Neural crest cell (in vitro differentiated cells): ENCODE measurements around the gene CADM1. TPM values are rescaled to one million over a fixed set of nuclear protein-coding genes. Genes with fewer than 3 reads are reported as not detected.

Experiments
- DNase-seq: peaks from one replicate; pipeline ENCODE4 v3.0.0; 2021; ENCODE audit warnings: low read depth, mixed read lengths, low spot score
- H3K27ac Mint-ChIP-seq: one replicate; pipeline ENCODE4 v1.8.0; 2021; ENCODE audit warnings: mild to moderate bottlenecking, mixed read lengths; ENCODE audit not compliant: unreplicated experiment
- H3K27me3 Mint-ChIP-seq: 2 replicates; pipeline ENCODE4 v1.8.0; 2021; ENCODE audit warnings: low read depth, mild to moderate bottlenecking, mixed read lengths
- H3K36me3 Mint-ChIP-seq: 2 replicates; pipeline ENCODE4 v1.8.0; 2021; ENCODE audit warnings: low read depth, mild to moderate bottlenecking, mixed read lengths
- H3K4me1 Mint-ChIP-seq: 2 replicates; pipeline ENCODE4 v1.8.0; 2021; ENCODE audit warnings: mixed read lengths
- H3K4me3 Mint-ChIP-seq: one replicate; pipeline ENCODE4 v1.8.0; 2021; ENCODE audit warnings: mild to moderate bottlenecking, mixed read lengths
- H3K9me3 Mint-ChIP-seq: 2 replicates; pipeline ENCODE4 v1.8.0; 2021; ENCODE audit warnings: mixed read lengths
- total RNA-seq: library from RNA; stranded (reverse); gene quantifications from 2 replicates; pipeline ENCODE4 v1.2.1, GENCODE V29; 2021
- TF ChIP-seq, protein P1 (sequence below): fragments of 200-600 bp; sonication (generic); conservative IDR thresholded peaks from 2 replicates; pipeline ENCODE4 v1.5.0; 2021; ENCODE audit warnings: antibody characterized with exemption, mild to moderate bottlenecking

Gene CADM1
- total RNA-seq, 1 donor from 2014 or later = 112 TPM

DNA sequence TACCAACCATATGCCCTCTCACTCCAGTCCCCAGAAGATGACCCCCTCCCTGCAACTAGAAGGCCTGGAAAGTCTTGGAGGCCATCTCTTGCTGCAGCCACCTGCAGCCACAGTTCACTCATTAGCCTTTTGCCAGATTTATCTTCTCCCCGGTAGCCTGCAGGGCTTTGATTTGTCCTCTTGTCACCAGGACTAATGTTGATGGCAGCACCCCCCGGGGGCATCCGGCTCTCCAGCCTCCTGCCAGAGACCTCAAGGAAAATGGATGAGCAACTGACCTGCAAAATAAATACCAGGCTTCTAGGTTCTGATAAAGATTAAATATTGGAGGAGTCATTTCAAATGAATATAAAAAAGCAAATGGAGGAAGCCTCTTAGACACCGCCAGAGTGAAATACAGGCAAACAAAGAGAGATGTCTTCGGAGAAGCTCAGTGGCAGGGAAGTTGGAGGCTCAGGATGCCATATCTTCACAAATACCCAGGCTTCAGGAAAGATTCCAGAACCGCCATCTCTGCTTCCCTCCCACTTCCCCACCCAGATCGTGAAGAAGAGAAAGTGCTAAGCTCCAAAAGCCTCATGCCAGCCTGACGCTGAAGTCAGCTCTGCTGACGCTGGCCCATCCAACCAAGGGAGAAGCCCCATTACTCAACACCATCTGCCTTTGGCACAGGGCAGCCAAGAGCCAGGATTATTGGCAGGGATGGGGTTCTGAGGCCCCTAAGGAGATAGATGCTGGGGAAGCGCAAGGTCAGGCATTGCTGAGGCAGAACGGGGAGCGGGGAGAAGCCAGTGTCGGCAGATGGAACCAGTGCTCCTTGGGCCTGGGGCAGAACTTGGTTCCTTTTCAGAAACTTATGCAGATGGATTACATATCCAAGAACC lies 362.7 kb downstream of the CADM1 start:
- Mint-ChIP-seq H3K9me3 (no peaks in the 10 kb centered on the region), H3K4me1 (no peaks in the 10 kb centered on the region), H3K27me3 (peaks cover 49% of the 10 kb centered on the region), H3K27ac (no peak overlapping the region), H3K4me3 (no peak overlapping the region), H3K36me3 (no peaks in the 10 kb centered on the region)
- no peak for DNase-seq
- TF ChIP-seq, protein P1, sequence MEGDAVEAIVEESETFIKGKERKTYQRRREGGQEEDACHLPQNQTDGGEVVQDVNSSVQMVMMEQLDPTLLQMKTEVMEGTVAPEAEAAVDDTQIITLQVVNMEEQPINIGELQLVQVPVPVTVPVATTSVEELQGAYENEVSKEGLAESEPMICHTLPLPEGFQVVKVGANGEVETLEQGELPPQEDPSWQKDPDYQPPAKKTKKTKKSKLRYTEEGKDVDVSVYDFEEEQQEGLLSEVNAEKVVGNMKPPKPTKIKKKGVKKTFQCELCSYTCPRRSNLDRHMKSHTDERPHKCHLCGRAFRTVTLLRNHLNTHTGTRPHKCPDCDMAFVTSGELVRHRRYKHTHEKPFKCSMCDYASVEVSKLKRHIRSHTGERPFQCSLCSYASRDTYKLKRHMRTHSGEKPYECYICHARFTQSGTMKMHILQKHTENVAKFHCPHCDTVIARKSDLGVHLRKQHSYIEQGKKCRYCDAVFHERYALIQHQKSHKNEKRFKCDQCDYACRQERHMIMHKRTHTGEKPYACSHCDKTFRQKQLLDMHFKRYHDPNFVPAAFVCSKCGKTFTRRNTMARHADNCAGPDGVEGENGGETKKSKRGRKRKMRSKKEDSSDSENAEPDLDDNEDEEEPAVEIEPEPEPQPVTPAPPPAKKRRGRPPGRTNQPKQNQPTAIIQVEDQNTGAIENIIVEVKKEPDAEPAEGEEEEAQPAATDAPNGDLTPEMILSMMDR = no peak

DNA sequence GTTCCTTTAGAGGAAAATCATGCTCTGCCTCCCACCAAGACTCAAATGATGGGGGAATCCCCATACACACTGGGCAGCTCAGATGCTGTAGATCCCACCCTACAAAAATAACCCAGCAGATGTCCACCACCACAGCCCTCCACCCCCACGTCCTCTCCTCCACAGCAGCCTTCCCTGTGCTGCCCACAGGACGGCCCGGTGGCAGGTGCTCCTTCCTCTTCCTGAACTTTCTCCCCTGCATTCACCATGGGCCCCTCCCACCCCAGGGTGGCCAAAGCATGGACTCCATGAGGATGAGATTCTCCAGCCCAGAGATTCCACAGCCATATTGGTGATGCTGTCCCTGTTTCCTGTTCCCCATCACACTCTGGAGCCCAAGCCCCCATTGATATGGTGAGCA lies 368.3 kb downstream of the CADM1 start:
- Mint-ChIP-seq H3K4me3 (no peak overlapping the region), H3K36me3 (no peaks in the 10 kb centered on the region), H3K27me3 (peaks cover 91% of the 10 kb centered on the region), H3K9me3 (no peaks in the 10 kb centered on the region), H3K27ac (no peak overlapping the region), H3K4me1 (no peaks in the 10 kb centered on the region)
- TF ChIP-seq, protein P1 = no peak
- no peak for DNase-seq

DNA sequence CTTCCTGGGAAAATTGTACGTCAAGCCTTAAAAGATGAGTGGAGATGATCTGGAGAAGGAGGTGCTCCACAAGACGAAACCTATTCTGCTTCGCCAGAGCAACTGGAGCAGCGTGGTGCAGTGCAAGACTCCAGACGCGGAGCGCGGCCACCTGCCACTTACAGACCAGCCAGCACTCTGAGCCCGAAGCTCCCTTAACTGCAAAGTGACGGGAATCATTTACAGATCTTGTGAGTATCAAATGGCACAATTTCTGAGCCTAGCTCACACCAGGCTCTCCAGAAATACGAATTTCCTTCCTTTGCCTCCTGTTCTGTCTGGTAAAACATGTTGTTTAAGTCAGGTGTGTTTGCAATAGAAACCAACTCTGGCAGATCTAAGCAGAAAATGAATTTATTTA lies 369.3 kb downstream of the CADM1 start:
- DNase-seq = no peak
- no peak overlapping the region for H3K27ac Mint-ChIP-seq
- H3K36me3 Mint-ChIP-seq = no peaks in the 10 kb centered on the region
- H3K27me3 Mint-ChIP-seq = peaks cover 85% of the 10 kb centered on the region
- TF ChIP-seq, protein P1 = no peak
- H3K4me3 Mint-ChIP-seq = no peak overlapping the region
- peaks cover 3% of the 10 kb centered on the region for H3K4me1 Mint-ChIP-seq
- no peaks in the 10 kb centered on the region for H3K9me3 Mint-ChIP-seq

DNA sequence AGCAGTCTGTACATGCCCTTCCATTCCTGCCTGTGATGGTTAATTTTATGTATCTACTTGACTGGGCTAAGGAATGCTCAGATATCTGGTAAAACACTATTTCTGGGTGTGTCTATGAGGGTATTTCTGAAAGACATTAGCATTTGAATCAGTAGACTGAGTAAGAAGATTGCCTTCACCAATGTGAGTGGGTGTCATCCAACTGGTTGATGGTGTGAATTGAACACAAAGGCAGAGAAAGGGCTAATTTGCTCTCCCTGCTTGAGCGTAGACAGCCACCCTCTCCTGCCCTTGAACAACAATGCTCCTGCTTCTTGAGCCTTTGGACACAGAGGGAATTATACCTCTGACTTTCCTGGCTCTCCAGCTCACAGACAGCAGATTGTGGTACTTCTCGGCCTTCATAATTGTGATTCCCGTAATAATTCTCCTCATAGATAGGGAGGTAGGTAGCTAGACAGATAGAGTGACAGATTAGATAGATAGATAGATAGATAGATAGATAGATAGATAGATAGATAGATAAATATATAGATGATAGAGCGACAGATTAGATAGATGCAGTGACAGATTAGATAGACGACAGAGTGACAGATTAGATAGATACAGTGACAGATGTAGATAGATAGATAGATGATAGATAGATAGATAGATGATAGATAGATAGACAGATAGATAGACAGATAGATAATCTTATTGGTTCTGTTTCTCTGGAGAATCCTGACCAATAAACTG lies 370.6 kb downstream of the CADM1 start:
- TF ChIP-seq, protein P1 = no peak
- no peak for DNase-seq
- H3K27ac Mint-ChIP-seq = no peak overlapping the region
- no peak overlapping the region for H3K4me3 Mint-ChIP-seq
- peaks cover 15% of the 10 kb centered on the region for H3K4me1 Mint-ChIP-seq
- no peaks in the 10 kb centered on the region for H3K36me3 Mint-ChIP-seq
- H3K27me3 Mint-ChIP-seq = peaks cover 86% of the 10 kb centered on the region
- H3K9me3 Mint-ChIP-seq = no peaks in the 10 kb centered on the region

DNA sequence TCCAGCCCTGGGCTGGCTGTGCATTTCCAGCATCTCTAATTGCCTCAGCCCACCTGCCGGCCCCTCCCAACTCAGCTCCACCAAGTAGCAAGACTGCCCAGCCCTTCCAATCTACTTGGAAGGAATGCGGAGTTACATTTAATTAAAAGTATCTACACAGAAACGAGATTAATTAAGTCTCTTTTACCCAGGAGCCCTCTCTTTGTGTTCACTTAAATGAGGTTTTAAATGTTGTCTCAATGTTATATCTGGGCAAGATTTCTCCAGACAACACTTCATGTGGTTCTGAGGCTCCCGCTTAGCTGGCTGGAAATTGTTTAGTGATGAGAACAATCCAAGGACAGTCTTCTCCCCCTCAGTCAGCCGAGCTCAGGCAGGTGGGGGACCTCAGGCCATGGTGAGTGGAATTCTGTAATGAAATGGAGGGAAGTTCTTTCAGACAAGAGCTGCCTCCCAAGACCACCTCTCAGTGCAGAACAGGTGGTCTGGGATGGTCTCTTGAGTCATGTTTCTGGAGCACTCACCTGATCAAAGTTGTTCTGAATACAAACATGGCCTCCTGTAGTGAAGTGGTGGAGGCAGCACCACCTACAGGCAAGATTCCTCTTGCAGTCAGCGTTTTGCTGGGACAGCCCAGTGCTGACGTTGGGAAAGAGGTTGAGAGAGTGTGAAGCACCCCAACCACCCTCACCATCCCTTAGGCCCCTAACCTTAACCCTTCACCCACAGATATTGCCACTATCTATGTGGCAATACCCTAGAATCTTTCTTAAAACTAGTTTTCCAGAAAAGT lies 371.6 kb downstream of the CADM1 start:
- H3K9me3 Mint-ChIP-seq = no peaks in the 10 kb centered on the region
- peaks cover 15% of the 10 kb centered on the region for H3K4me1 Mint-ChIP-seq
- no peaks in the 10 kb centered on the region for H3K36me3 Mint-ChIP-seq
- peaks cover 86% of the 10 kb centered on the region for H3K27me3 Mint-ChIP-seq
- TF ChIP-seq, protein P1 = peak; percentile 39
- no peak overlapping the region for H3K4me3 Mint-ChIP-seq
- no peak overlapping the region for H3K27ac Mint-ChIP-seq
- DNase-seq = no peak
